Measurements from ENCODE around the gene PCDH9. TPM values are rescaled to one million over a fixed set of nuclear protein-coding genes. Genes with fewer than 3 reads are reported as not detected.

PCDH9 gene
- total RNA-seq, 1 donor from 2014 or later = 33.8 TPM

DNA sequence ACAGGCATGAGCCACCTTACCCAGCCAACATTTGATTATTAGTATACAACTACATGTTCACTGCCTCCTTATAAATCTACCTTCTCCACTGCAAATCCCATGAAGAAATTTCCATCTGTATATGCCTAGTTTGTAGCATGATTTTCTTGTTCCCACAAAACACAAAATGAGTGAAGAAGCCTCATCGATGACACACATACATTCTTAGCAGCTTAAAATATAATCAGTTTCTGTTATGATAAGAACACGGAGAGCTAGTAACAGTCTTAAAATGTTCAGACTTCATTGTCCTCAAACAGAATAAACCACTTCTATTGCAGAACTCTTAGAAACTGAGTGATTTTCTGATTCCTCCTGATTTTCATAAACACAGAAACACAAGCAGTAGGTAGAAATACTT is 740.5 kb downstream of the PCDH9 start:
- Mint-ChIP-seq H3K27me3 (ENCODE audit: unreplicated experiment) (no peaks in the 10 kb centered on the region), H3K27ac (ENCODE audit: unreplicated experiment) (no peak overlapping the region), H3K4me1 (ENCODE audit: unreplicated experiment) (peaks cover 23% of the 10 kb centered on the region), H3K36me3 (ENCODE audit: unreplicated experiment) (no peaks in the 10 kb centered on the region), H3K4me3 (ENCODE audit: unreplicated experiment) (no peak overlapping the region), H3K9me3 (ENCODE audit: unreplicated experiment) (no peaks in the 10 kb centered on the region)
- DNase-seq (ENCODE audit: extremely low spot score, unreplicated experiment) = no peak
- no peak for TF ChIP-seq CTCF (IDR thresholded peaks at IDR 0.05)

- no peak for TF ChIP-seq CTCF (IDR thresholded peaks at IDR 0.05)
- no peak overlapping the region for H3K27ac Mint-ChIP-seq (ENCODE audit: unreplicated experiment)
- H3K36me3 Mint-ChIP-seq (ENCODE audit: unreplicated experiment) = no peaks in the 10 kb centered on the region
Measured at GRCh38 chr13:66489172-66489571, 741.0 kb downstream of the PCDH9 start.

DNA sequence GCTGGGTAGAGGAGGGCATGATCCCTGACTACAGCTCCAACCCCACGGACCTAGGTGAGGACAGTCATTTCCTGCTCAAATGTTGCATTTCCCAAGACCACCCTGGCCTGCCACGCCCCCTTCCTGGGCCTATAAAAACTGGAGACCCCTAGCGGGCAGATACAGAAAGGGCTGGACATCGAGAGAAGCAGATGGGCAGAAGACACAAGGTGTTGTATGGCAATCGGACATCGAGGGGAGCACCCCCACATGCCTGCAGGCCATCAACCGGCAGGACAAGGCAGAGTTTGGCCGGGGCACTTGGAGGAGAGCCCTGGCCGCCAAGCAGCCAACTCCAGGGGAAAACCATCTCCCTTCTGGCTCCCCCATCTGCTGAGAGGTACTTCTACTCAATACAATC is 746.4 kb downstream of the PCDH9 start:
- Mint-ChIP-seq H3K27ac (ENCODE audit: unreplicated experiment) (peak overlapping the region; percentile 3), H3K36me3 (ENCODE audit: unreplicated experiment) (no peaks in the 10 kb centered on the region), H3K4me1 (ENCODE audit: unreplicated experiment) (peaks cover 27% of the 10 kb centered on the region), H3K9me3 (ENCODE audit: unreplicated experiment) (peaks cover 4% of the 10 kb centered on the region), H3K27me3 (ENCODE audit: unreplicated experiment) (no peaks in the 10 kb centered on the region), H3K4me3 (ENCODE audit: unreplicated experiment) (no peak overlapping the region)
- no peak for TF ChIP-seq CTCF (IDR thresholded peaks at IDR 0.05)
- DNase-seq (ENCODE audit: extremely low spot score, unreplicated experiment) = no peak

More at GRCh38 chr13:66489172-66489571, 741.0 kb downstream of the PCDH9 start:
- no peak overlapping the region for H3K4me3 Mint-ChIP-seq (ENCODE audit: unreplicated experiment)
- no peaks in the 10 kb centered on the region for H3K27me3 Mint-ChIP-seq (ENCODE audit: unreplicated experiment)
- no peak for DNase-seq (ENCODE audit: extremely low spot score, unreplicated experiment)
- no peaks in the 10 kb centered on the region for H3K9me3 Mint-ChIP-seq (ENCODE audit: unreplicated experiment)
- H3K4me1 Mint-ChIP-seq (ENCODE audit: unreplicated experiment) = peaks cover 23% of the 10 kb centered on the region

- no peak for DNase-seq (ENCODE audit: extremely low spot score, unreplicated experiment)
- Mint-ChIP-seq H3K4me1 (ENCODE audit: unreplicated experiment) (peaks cover 23% of the 10 kb centered on the region), H3K36me3 (ENCODE audit: unreplicated experiment) (no peaks in the 10 kb centered on the region), H3K4me3 (ENCODE audit: unreplicated experiment) (no peak overlapping the region), H3K27ac (ENCODE audit: unreplicated experiment) (peak overlapping the region; percentile 75), H3K27me3 (ENCODE audit: unreplicated experiment) (no peaks in the 10 kb centered on the region), H3K9me3 (ENCODE audit: unreplicated experiment) (peaks cover 4% of the 10 kb centered on the region)
- TF ChIP-seq CTCF (IDR thresholded peaks at IDR 0.05) = no peak
Measured at GRCh38 chr13:66482836-66483235, 747.3 kb downstream of the PCDH9 start.

GRCh38 chr13:66477816-66478215 is 752.3 kb downstream of the PCDH9 start:
- H3K4me1 Mint-ChIP-seq (ENCODE audit: unreplicated experiment) = peaks cover 16% of the 10 kb centered on the region
- TF ChIP-seq CTCF (IDR thresholded peaks at IDR 0.05) = no peak
- H3K27me3 Mint-ChIP-seq (ENCODE audit: unreplicated experiment) = no peaks in the 10 kb centered on the region
- no peak for DNase-seq (ENCODE audit: extremely low spot score, unreplicated experiment)
- peaks cover 3% of the 10 kb centered on the region for H3K9me3 Mint-ChIP-seq (ENCODE audit: unreplicated experiment)
- no peak overlapping the region for H3K27ac Mint-ChIP-seq (ENCODE audit: unreplicated experiment)
- no peak overlapping the region for H3K4me3 Mint-ChIP-seq (ENCODE audit: unreplicated experiment)
- no peaks in the 10 kb centered on the region for H3K36me3 Mint-ChIP-seq (ENCODE audit: unreplicated experiment)
